NCI-H1105 (cell line): ENCODE measurements around the gene ACACB.
A peak's percentile ranks its signal among the peaks of the same experiment; 100 is the strongest.

Source experiments
- DNase-seq: peaks from one replicate; lab custom pipeline; 2025; lab: John Stamatoyannopoulos, UW

The ACACB gene

GRCh38 chr12:109115758-109116610 lies at the start of gene ACACB:
ACACB (plus strand) TSS chr12:109116587; CDS start chr12:109139406, 22,819 bp downstream.
- peak; percentile 13 for DNase-seq

GRCh38 chr12:109069307-109070271 lies 46.8 kb upstream of the ACACB start:
- DNase-seq, result no peak

GRCh38 chr12:109074866-109075265 lies 41.5 kb upstream of the ACACB start:
- no peak for DNase-seq

- DNase-seq, result no peak
These were observed 33.6 kb upstream of the ACACB start for GRCh38 chr12:109082751-109083150.

GRCh38 chr12:109084425-109084824 lies 32.0 kb upstream of the ACACB start:
- DNase-seq, result no peak

GRCh38 chr12:109085590-109085989 lies 30.8 kb upstream of the ACACB start:
- no peak for DNase-seq

GRCh38 chr12:109087250-109087649 lies 29.1 kb upstream of the ACACB start:
- DNase-seq, result no peak

- no peak for DNase-seq
These were observed 27.6 kb upstream of the ACACB start for GRCh38 chr12:109088818-109089217.

- no peak for DNase-seq
These were observed 26.7 kb upstream of the ACACB start for GRCh38 chr12:109089683-109090082.

- DNase-seq, result no peak
These were observed 23.8 kb upstream of the ACACB start for GRCh38 chr12:109092497-109093021.

GRCh38 chr12:109093022-109093918 lies 23.1 kb upstream of the ACACB start, which contains the start of gene ALKBH2:
ALKBH2 (minus strand) TSS chr12:109093472; CDS start chr12:109092786, 686 bp downstream.
- DNase-seq, result peak; percentile 94

GRCh38 chr12:109097140-109097434 lies 19.3 kb upstream of the ACACB start:
- no peak for DNase-seq

GRCh38 chr12:109097435-109098182 lies 18.8 kb upstream of the ACACB start, which contains the start of gene UNG:
UNG (plus strand) TSS chr12:109097597; CDS start chr12:109097680, 83 bp downstream.
- peak; percentile 98 for DNase-seq

- peak; percentile 52 for DNase-seq
These were observed 18.2 kb upstream of the ACACB start for GRCh38 chr12:109098183-109098604.

- DNase-seq, result no peak
These were observed 17.7 kb upstream of the ACACB start for GRCh38 chr12:109098651-109099050.

- DNase-seq, result no peak
These were observed 16.9 kb upstream of the ACACB start for GRCh38 chr12:109099431-109100020.

GRCh38 chr12:109100741-109101140 lies 15.6 kb upstream of the ACACB start:
- DNase-seq, result no peak

GRCh38 chr12:109102491-109102890 lies 13.9 kb upstream of the ACACB start:
- DNase-seq, result no peak

GRCh38 chr12:109105176-109105575 lies 11.2 kb upstream of the ACACB start:
- no peak for DNase-seq

- no peak for DNase-seq
These were observed 6.5 kb upstream of the ACACB start for GRCh38 chr12:109109746-109110350.
